IMR-90 (cell line): ENCODE data around the gene RELN. TPM values are rescaled to one million over a fixed set of nuclear protein-coding genes. Genes with fewer than 3 reads are reported as not detected.

Source experiments
- ATAC-seq: fragments of 200-7000 bp; cut with Tn5 transposase; 2 replicates; pipeline ENCODE4 v1.9.1; 2020; ENCODE audit warnings: low read depth, mild to moderate bottlenecking, moderate library complexity
- BruUV-seq: library from RNA; stranded (reverse); fragments of 400-500 nt; replicated peaks from 2 replicates; lab custom pipeline; 2021; lab: Mats Ljungman, UMichigan
- CTCF ChIA-PET: fragments of 300-600 bp; formaldehyde crosslinking; extraction: SDS; loops from one replicate; lab custom pipeline; 2021; ENCODE audit warnings: antibody characterized with exemption; lab: Yijun Ruan, JAX
- POLR2A ChIA-PET: fragments of 300-600 bp; sonication (Branson Sonifier 250); formaldehyde crosslinking; loops from one replicate; lab custom pipeline; 2022; ENCODE audit warnings: antibody characterized with exemption; ENCODE audit not compliant: unreplicated experiment; lab: Charles Lee
- DNase-seq: peaks from one replicate; pipeline ENCODE4 v3.0.0; 2013
- H2AFZ ChIP-seq: replicated peaks from 2 replicates; pipeline ENCODE3; 2013; ENCODE audit warnings: low read length, mild to moderate bottlenecking; ENCODE audit not compliant: poor library complexity
- H2AK5ac ChIP-seq: 2 replicates; pipeline ENCODE4 v1.6.1; 2013; ENCODE audit warnings: low read depth, low read length, inconsistent platforms
- H2AK9ac ChIP-seq: replicated peaks from 2 replicates; pipeline ENCODE3; 2013; ENCODE audit warnings: mild to moderate bottlenecking, low read depth, low read length, moderate library complexity; ENCODE audit not compliant: poor library complexity
- H2BK120ac ChIP-seq: 2 replicates; pipeline ENCODE4 v1.6.1; 2013; ENCODE audit warnings: low read depth, low read length, inconsistent platforms
- H2BK15ac ChIP-seq: 3 replicates; pipeline ENCODE4 v1.6.1; 2013; ENCODE audit warnings: low read depth, low read length, inconsistent platforms
- H2BK20ac ChIP-seq: 2 replicates; pipeline ENCODE4 v1.6.1; 2013; ENCODE audit warnings: low read depth, mild to moderate bottlenecking, inconsistent platforms, low read length, moderate library complexity
- H2BK5ac ChIP-seq: 2 replicates; pipeline ENCODE4 v1.6.1; 2013; ENCODE audit warnings: mild to moderate bottlenecking, low read depth, low read length, inconsistent platforms; ENCODE audit not compliant: poor library complexity, severe bottlenecking
- H3K14ac ChIP-seq: replicated peaks from 2 replicates; pipeline ENCODE4 v1.6.1; 2013; ENCODE audit warnings: low read depth, low read length, inconsistent platforms
- H3K18ac ChIP-seq: 2 replicates; pipeline ENCODE4 v1.6.1; 2013; ENCODE audit warnings: low read depth, low read length, control low read depth
- H3K23ac ChIP-seq: 2 replicates; pipeline ENCODE4 v1.6.1; 2013; ENCODE audit warnings: low read depth, low read length, inconsistent platforms
- H3K27ac ChIP-seq: 2 replicates; pipeline ENCODE4 v1.5.1; 2013; ENCODE audit warnings: mild to moderate bottlenecking, control low read depth, low read length; ENCODE audit not compliant: insufficient read depth
- H3K27me3 ChIP-seq: 2 replicates; pipeline ENCODE4 v1.6.1; 2013; ENCODE audit warnings: low read length; ENCODE audit not compliant: control insufficient read depth, insufficient read depth
- H3K36me3 ChIP-seq: 2 replicates; pipeline ENCODE4 v1.6.1; 2013; ENCODE audit warnings: low read length, mixed read lengths; ENCODE audit not compliant: control insufficient read depth, insufficient read depth
- H3K4ac ChIP-seq: 2 replicates; pipeline ENCODE4 v1.6.1; 2013; ENCODE audit warnings: low read depth, low read length, inconsistent platforms
- H3K4me1 ChIP-seq: 2 replicates; pipeline ENCODE4 v1.6.1; 2013; ENCODE audit warnings: low read length, mixed read lengths; ENCODE audit not compliant: control insufficient read depth, insufficient read depth
- H3K4me2 ChIP-seq: 2 replicates; pipeline ENCODE4 v1.6.1; 2013; ENCODE audit warnings: low read depth, mild to moderate bottlenecking, control low read depth, low read length, moderate library complexity
- H3K4me3 ChIP-seq: 2 replicates; pipeline ENCODE4 v1.5.1; 2013; ENCODE audit warnings: low read depth, mild to moderate bottlenecking, control low read depth, low read length, moderate library complexity; ENCODE audit not compliant: insufficient read depth
- H3K56ac ChIP-seq: 2 replicates; pipeline ENCODE4 v1.6.1; 2013; ENCODE audit warnings: low read length, inconsistent platforms; ENCODE audit not compliant: insufficient read depth; ENCODE audit errors: extremely low read depth
- H3K79me1 ChIP-seq, 2 experiments: 2 replicates each; pipeline ENCODE4 v1.6.1; 2013; ENCODE audit warnings: low read length in 2 of 2, inconsistent platforms in 1 of 2, low read depth in 1 of 2
- H3K9ac ChIP-seq: 2 replicates; pipeline ENCODE4 v1.6.1; 2013; ENCODE audit warnings: low read depth, low read length, control low read depth
- H3K9me1 ChIP-seq: 2 replicates; pipeline ENCODE4 v1.6.1; 2013; ENCODE audit warnings: low read length, inconsistent platforms; ENCODE audit not compliant: insufficient read depth
- H3K9me3 ChIP-seq: 2 replicates; pipeline ENCODE4 v1.6.1; 2013; ENCODE audit warnings: low read length; ENCODE audit not compliant: control insufficient read depth, insufficient read depth
- H4K20me1 ChIP-seq: 2 replicates; pipeline ENCODE4 v1.6.1; 2013; ENCODE audit warnings: low read length, inconsistent platforms; ENCODE audit not compliant: insufficient read depth
- H4K5ac ChIP-seq: 2 replicates; pipeline ENCODE4 v1.6.1; 2013; ENCODE audit warnings: mild to moderate bottlenecking, low read depth, low read length, control low read depth
- H4K8ac ChIP-seq, 2 experiments: 2 replicates each; pipeline ENCODE4 v1.6.1; 2013; ENCODE audit warnings: low read depth in 2 of 2, low read length in 2 of 2, control low read depth in 1 of 2, inconsistent platforms in 1 of 2
- H4K91ac ChIP-seq: 2 replicates; pipeline ENCODE4 v1.6.1; 2013; ENCODE audit warnings: low read depth, low read length, inconsistent platforms; ENCODE audit not compliant: insufficient read depth
- BHLHE40 ChIP-seq: fragments of 150-350 bp; IDR thresholded peaks from 2 replicates; pipeline ENCODE4 v1.6.1; 2016; ENCODE audit warnings: mild to moderate bottlenecking, low read depth, low read length
- CEBPB ChIP-seq: IDR thresholded peaks from 2 replicates; pipeline ENCODE4 v1.6.1; 2012; ENCODE audit warnings: low read depth, low read length, improper control_type of control experiment
- CHD1 ChIP-seq: IDR thresholded peaks from 2 replicates; pipeline ENCODE4 v1.6.1; 2012; ENCODE audit warnings: low read depth, low read length, improper control_type of control experiment
- CTCF ChIP-seq: conservative IDR thresholded peaks from 2 replicates; pipeline ENCODE4 v1.5.1; 2012; ENCODE audit warnings: mild to moderate bottlenecking, low read depth, low read length, improper control_type of control experiment
- FOS ChIP-seq: fragments of 150-350 bp; IDR thresholded peaks from 2 replicates; pipeline ENCODE4 v1.6.1; 2016; ENCODE audit warnings: low read depth, low read length
- MAFK ChIP-seq: IDR thresholded peaks from 2 replicates; pipeline ENCODE4 v1.6.1; 2012; ENCODE audit warnings: low read depth, low read length, improper control_type of control experiment
- MAZ ChIP-seq: IDR thresholded peaks from 2 replicates; pipeline ENCODE4 v1.6.1; 2012; ENCODE audit warnings: low read depth, mild to moderate bottlenecking, low read length, improper control_type of control experiment, moderate library complexity, borderline replicate concordance
- MXI1 ChIP-seq: IDR thresholded peaks from 2 replicates; pipeline ENCODE4 v1.6.1; 2012; ENCODE audit warnings: low read depth, mild to moderate bottlenecking, low read length, moderate library complexity, borderline replicate concordance
- NFE2L2 ChIP-seq: fragments of 150-350 bp; IDR thresholded peaks from 2 replicates; pipeline ENCODE4 v1.6.1; 2016; ENCODE audit warnings: low read depth, mild to moderate bottlenecking, low read length
- POLR2A ChIP-seq: IDR thresholded peaks from 2 replicates; pipeline ENCODE4 v1.6.1; 2012; ENCODE audit warnings: mild to moderate bottlenecking, low read depth, low read length
- RAD21 ChIP-seq: IDR thresholded peaks from 2 replicates; pipeline ENCODE4 v1.6.1; 2012; ENCODE audit warnings: low read length, improper control_type of control experiment
- RCOR1 ChIP-seq: IDR thresholded peaks from 2 replicates; pipeline ENCODE4 v1.6.1; 2012; ENCODE audit warnings: mild to moderate bottlenecking, low read length, improper control_type of control experiment; ENCODE audit not compliant: insufficient replicate concordance
- RFX5 ChIP-seq: IDR thresholded peaks from 2 replicates; pipeline ENCODE4 v1.8.0; 2012; ENCODE audit warnings: low read depth, mild to moderate bottlenecking, low read length, moderate library complexity
- SMC3 ChIP-seq: fragments of 150-350 bp; IDR thresholded peaks from 2 replicates; pipeline ENCODE4 v1.6.1; 2016; ENCODE audit warnings: low read depth, mild to moderate bottlenecking, antibody characterized with exemption, low read length, moderate library complexity
- WGBS, 2 experiments: methylation state at CpG; one replicate each; pipeline versions ENCODE4 v1.1.5 to v1.1.7; 2013; ENCODE audit warnings: missing lambda C conversion rate in 2 of 2; ENCODE audit not compliant: insufficient read length in 1 of 2; ENCODE audit errors: extremely low coverage in 2 of 2; 5-methylcytosine and 5-hydroxymethylcytosine counted together
- dilution Hi-C: fragments of 300-500 bp; cut with HindIII; formaldehyde crosslinking; loops from one replicate; pipeline ENCODE4 v1.14.3; 2018; ENCODE audit warnings: low sequenced_read_pairs; ENCODE audit not compliant: unreplicated experiment
- in situ Hi-C: fragments of 300-500 bp; cut with MboI; formaldehyde crosslinking; loops from 3 replicates; pipeline ENCODE4 v1.14.3; 2019; ENCODE audit warnings: low sequenced_read_pairs, inconsistent platforms, mixed read lengths
- intact Hi-C: fragments of 100-400 bp; cut with micrococcal nuclease; formaldehyde crosslinking; loops from 2 replicates; pipeline ENCODE4 v1.10.0; 2022
- polyA plus RNA-seq, 3 experiments: library from polyadenylated mRNA; depleted of rRNA; stranded (reverse); fragments of >200 nt; gene quantifications; 2 replicates each; pipeline ENCODE4 v1.2.3, GENCODE V29; 2012; ENCODE audit warnings: low replicate concordance in 1 of 3
- total RNA-seq: library from RNA; depleted of rRNA; stranded (reverse); fragments of >200 nt; gene quantifications from 2 replicates; pipeline ENCODE4 v1.2.3, GENCODE V29; 2012
- TF ChIP-seq, protein P1 (sequence below): fragments of 150-350 bp; IDR thresholded peaks from 2 replicates; pipeline ENCODE4 v1.6.1; 2017; ENCODE audit warnings: mild to moderate bottlenecking, antibody characterized with exemption, low read length, low read depth
- TF ChIP-seq, protein P2 (sequence below): fragments of 150-350 bp; IDR thresholded peaks from 2 replicates; pipeline ENCODE4 v1.6.1; 2016; ENCODE audit warnings: low read depth, mild to moderate bottlenecking, low read length, moderate library complexity, borderline replicate concordance

RELN gene
- total and polyA plus RNA-seq, 2 of the 4 experiments (the other 2 are of a cell fraction) = 14.7 to 23.7 TPM

- Histone ChIP-seq H2BK15ac (no peak overlapping the region), H3K9ac (no peak overlapping the region), H3K9me3 (0 out of 2 replicates have a peak, but pooled peaks cover 1% of the 10 kb centered on the region), H3K56ac (no peak overlapping the region), H2AFZ (no peak overlapping the region), H3K36me3 (no peaks in the 10 kb centered on the region), H3K4ac (no peak overlapping the region), H3K14ac (no peak overlapping the region), H3K79me1 (no peaks in the 10 kb centered on the region), H2BK120ac (no peak overlapping the region), H2BK5ac (no peak overlapping the region), H3K9me1 (no peaks in the 10 kb centered on the region), H3K4me3 (no peak overlapping the region), H3K4me2 (no peak overlapping the region), H4K8ac (no peak overlapping the region), H2AK5ac (no peak overlapping the region), H3K23ac (no peak overlapping the region), H2AK9ac (no peak overlapping the region), H4K5ac (no peak overlapping the region), H3K18ac (no peak overlapping the region), H2BK20ac (no peak overlapping the region), H3K27ac (no peak overlapping the region), H3K4me1 (no peaks in the 10 kb centered on the region), H3K27me3 (peaks cover 2% of the 10 kb centered on the region), H4K91ac (no peak overlapping the region), H4K20me1 (no peaks in the 10 kb centered on the region)
- dilution Hi-C loops = no loop called here
- ChIA-PET POLR2A (interaction anchor here (0.5 kb wide), 1 partner anchor 13 kb away, joined by 3 read pairs; no protein-coding TSS in a partner anchor), CTCF (interaction anchor here (0.7 kb wide), 1 partner anchor 8 kb away, joined by 3 read pairs; no protein-coding TSS in a partner anchor)
- intact Hi-C loops = no loop called here
- TF ChIP-seq RCOR1 (no peak), NFE2L2 (no peak), RFX5 (no peak), MXI1 (no peak), MAFK (no peak), SMC3 (no peak), CEBPB (no peak), CTCF (no peak), MAZ (no peak), RAD21 (no peak), POLR2A (no peak), BHLHE40 (no peak), FOS (no peak), CHD1 (no peak)
- TF ChIP-seq, protein P1, sequence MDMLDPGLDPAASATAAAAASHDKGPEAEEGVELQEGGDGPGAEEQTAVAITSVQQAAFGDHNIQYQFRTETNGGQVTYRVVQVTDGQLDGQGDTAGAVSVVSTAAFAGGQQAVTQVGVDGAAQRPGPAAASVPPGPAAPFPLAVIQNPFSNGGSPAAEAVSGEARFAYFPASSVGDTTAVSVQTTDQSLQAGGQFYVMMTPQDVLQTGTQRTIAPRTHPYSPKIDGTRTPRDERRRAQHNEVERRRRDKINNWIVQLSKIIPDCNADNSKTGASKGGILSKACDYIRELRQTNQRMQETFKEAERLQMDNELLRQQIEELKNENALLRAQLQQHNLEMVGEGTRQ = no peak
- TF ChIP-seq, protein P2, sequence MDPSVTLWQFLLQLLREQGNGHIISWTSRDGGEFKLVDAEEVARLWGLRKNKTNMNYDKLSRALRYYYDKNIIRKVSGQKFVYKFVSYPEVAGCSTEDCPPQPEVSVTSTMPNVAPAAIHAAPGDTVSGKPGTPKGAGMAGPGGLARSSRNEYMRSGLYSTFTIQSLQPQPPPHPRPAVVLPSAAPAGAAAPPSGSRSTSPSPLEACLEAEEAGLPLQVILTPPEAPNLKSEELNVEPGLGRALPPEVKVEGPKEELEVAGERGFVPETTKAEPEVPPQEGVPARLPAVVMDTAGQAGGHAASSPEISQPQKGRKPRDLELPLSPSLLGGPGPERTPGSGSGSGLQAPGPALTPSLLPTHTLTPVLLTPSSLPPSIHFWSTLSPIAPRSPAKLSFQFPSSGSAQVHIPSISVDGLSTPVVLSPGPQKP = no peak
- no CpG with 5 or more reads among the region's 2 CpGs for WGBS, 2 experiments
- no TSS peak for BruUV-seq
- in situ Hi-C loops = no loop called here
- ATAC-seq (no peak), DNase-seq (no peak)
Observed at GRCh38 chr7:104024632-104025031, 35.2 kb upstream of the RELN start.
